Limb (tissue), 2 donors: ENCODE results near the gene PIM1.
"Not testable (repeated sequence)": the region's sequence is repeated elsewhere in the genome, so short reads cannot be mapped to it uniquely, and the experiment has no call there.

Source experiments
- DNase-seq, 2 donors: peaks; one replicate each; pipeline ENCODE4 v3.0.0-alpha.2; 2016; ENCODE audit errors: extremely low spot score in 2 of 2

PIM1 gene

DNA sequence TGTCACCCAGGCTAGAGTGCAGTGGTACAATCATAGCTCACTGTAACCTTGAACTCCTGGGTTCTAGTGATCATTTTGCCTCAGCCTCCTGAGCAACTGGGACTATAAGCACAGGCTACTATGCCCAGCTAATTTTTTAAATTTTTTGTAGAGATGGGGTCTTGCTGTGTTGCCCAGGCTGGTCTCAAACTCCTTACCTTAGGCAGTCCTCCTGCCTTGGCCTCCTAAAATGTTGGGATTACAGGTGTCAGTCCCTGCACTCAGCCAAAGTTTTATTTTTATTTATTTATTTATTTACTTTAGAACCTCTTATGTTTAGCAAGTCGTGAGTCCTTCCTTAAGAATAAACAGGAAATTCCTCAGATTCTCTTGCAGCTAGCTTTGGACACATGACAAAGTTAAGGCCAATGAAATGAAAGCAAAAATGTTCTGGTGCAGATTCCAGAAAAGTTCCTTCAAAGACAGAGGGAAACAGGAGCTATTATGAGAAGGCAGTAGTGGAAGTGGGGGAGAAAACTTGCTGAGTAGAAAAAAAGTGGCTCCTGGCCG is 19.1 kb downstream of the PIM1 start:
- no peak for DNase-seq

DNA sequence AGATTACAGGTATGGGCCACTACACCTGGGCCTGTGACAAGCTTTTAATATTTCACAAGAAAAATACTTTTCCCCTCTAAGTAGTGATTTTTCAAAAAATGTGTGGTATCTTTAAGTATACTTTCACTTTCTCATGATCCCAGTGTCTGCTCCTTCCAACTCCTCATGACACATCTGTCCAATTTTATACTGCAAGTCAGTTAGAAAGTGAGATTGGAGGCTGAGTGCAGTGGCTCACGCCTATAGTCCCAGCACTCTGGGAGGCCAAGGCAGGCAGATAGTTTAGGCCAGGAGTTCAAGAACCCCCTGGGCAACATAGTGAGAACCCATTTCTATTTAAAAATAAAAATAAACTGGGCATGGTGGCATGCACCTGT is 20.2 kb downstream of the PIM1 start:
- no peak for DNase-seq

DNA sequence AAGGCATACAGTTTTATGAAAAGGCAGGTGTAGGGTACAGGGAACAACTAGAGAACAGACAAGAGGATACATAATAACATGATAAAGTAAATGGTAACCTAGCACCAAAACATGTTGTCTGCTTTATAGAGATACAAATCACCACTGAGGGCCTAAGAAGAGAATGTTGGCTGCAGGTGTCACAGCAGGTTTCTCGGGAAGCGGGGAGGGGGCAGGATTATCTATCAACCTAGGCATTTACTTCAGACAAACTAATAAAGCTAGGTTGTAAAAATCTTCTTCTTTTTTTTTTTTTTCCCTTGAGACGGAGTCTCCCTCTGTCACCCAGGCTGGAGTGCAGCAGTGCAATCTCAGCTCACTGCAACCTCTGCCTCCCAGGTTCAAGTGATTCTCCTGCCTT is 22.7 kb downstream of the PIM1 start:
- DNase-seq, result no peak

DNA sequence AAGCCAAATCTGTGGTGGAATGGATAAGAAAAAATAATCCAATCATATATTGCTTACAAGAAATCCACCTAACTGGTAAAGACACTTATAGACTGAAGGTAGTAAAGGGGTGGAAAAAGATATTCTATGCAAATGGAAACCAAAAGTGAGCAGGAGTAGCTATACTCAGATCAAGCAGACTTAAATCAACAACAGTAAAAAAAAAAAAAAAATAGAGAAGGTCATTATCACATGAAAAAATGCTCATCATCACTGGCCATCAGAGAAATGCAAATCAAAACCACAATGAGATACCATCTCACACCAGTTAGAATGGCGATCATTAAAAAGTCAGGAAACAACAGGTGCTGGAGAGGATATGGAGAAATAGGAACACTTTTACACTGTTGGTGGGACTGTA is 24.9 kb downstream of the PIM1 start:
- DNase-seq, result not testable (repeated sequence)

DNA sequence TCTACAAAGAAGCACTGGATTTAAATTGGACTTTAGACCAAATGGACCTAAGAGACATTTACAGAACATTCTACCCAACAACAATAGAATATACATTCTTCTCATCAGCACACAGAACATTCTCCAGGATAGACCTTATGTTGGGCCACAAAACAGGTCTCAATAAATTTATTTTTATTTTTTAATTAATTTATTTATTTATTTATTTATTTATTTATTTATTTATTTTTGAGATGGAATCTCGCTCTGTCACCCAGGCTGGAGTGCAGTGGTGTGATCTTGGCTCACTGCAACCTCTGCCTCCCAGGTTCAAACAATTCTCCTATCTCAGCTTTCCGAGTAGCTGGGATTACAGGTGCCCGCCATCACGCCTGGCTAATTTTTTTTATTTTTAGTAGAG is 26.5 kb downstream of the PIM1 start:
- DNase-seq, result not testable (repeated sequence)

DNA sequence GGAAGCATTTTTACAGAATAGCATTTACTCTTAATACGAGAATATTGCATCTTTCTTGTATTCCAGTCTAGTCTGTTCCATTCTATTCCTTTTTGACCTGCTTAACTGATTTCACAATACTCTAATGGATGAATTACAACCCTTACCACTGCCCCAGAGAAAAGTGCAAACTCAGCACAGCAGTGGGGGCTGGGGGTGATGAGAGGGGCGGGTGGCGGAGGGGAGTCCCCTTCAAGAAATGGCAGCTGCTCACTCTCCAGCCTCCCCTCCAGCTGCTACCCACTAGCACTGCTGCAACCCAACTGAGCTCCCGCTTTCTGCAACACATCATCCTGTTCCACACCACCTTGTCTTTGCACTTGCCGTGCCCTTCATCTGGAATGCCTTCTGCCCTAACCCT is 30.1 kb downstream of the PIM1 start:
- no peak for DNase-seq

DNA sequence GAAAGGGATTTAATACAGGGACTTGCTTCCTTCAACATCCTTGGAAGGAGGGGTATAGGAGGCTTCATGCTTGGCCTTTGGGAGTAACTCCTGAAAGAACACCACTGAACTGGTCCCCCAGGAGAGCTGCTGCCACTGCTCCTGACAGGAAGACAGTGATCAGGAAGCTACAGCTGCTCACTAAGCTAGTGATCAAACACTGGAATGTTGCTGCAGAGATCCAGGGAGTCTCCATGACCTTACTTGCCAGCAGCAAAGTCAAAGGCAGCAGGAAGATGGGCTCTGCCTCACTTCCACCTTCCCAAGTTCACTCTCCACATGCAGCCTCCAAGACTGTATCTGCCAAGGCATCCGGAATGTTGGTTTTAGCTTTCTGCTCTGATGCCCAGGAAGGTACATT is 31.8 kb downstream of the PIM1 start:
- no peak for DNase-seq

DNA sequence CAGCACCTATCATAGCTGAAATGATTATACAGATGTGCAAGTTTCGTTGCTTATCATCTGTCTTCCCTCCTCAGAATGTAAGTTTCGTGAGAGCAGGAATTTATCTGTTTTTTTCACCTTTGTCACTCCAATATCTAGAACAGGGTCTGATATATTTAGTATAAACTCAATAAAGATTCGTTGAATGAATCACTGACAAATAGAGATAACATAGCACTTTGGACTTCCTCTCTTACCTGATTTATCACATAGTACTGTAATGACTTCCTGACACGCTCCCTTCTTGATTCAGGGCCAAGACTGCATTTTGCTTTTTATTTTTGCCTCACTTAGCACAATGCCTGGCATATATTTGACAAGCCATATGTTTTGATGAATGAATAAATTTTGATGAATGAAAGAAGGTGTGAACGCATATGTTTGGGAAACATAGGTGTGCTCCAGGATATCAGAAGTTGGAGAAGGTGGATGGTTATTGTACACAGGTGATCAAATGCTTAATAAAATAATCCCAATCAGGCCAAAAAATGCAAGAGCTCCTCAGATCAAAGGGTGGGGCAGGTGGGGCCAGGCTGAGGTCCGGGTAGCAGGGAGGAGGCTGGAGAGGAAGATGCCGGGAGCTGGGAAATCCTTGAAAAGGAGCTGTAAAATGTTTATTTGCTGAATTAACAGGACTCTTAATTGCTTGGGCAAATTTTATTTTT is 33.0 kb downstream of the PIM1 start:
- no peak for DNase-seq

DNA sequence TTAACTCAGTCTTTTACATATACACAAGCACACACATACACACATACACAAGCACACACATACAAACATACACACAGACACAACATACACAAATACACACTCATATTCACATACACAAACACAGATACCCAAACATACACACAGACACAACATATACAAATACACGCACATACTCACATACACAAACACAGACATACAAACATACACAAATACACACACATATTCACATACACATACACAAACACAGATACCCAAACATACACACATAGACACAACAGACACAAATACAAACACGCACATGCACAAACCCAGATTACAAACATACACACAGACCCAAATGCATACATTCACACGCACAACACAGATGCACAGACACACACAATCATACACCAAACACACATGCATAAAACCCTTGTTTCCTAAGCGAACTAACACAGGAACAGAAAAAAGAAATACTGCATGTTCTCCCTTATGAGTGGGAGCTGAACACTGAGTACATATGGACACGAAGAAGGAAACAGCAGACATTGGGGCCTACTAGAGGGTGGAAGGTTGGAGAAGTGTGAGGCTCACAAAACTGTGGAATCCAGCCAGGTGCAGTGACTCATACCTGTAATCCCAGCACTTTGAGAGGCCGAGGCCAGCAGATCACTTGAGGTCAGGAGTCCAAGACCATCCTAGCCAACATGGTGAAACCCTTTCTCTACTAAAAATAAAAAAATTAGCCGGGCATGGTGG is 34.2 kb downstream of the PIM1 start:
- DNase-seq, result no peak

DNA sequence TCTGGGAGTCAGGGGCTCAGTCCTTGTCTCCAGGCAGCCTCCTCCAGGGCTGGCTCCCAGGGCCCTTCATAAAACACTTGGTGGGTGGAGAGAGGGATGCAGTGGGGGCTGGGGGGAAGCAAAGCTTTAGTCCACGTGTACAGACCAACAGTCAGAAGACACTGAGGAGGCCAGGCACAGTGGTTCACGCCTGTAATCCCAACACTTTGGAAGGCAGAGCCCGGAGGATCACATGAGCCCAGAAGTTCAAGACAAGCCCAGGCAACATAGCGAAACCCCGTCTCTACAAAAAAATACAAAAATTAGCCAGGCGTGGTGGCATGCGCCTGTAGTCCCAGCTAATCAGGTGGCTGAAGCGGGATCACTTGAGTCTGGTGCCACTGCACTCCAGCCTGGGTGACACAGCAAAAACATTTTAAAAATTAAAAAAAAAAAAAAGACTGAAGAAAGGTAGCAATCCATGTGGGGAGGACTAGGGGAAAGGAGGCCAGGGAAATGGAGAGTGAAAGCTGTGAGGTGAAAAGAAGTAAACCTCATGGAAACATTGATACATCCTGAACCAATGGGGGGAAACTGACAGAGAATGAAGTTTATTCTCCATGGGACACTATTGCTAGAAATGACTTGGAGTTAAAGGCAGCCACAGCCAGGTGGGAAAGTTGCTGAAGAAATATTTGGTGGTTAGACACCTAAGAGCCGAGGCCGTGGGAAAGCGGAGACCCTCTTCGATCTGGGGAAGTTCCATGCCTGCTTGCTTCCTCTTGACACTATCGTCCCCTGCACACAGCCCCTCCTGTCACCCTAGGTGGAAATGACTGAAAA is 35.4 kb downstream of the PIM1 start:
- DNase-seq, result no peak

DNA sequence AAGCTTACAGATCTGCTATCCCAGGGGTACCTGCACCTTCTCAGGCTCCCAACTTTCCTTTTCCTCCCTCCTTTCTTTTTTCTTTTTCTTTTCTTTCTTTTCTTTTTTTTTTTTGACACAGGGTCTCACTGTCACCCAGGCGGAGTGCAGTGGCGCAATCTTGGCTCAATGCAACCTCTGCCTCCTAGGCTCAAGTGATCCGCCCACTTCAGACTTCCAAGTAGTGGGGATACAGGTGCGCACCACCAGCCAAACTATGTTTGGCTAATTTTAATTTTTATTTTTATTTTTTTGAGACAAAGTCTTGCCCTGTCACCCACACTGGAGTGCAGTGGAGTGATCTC is 36.0 kb downstream of the PIM1 start:
- DNase-seq, result no peak

DNA sequence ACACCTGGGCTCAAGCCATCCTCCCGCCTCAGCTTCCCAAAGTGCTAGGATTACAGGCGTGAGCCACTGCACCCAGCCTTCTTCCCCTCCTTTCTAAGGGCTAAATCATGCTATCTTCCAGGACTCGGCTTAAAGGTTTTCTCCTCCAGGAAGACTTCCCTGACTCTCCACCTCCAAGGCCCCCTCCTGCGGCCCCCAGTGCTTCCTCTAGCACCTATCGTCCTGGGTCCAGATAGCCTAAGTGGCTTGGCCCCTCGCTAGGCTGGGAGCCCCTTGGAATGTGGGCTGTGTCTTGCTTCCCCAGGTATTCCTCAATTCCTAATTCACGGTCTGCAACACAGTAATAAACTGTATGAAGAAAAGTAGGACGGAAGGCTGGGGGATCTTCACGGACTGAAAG is 36.7 kb downstream of the PIM1 start:
- no peak for DNase-seq

DNA sequence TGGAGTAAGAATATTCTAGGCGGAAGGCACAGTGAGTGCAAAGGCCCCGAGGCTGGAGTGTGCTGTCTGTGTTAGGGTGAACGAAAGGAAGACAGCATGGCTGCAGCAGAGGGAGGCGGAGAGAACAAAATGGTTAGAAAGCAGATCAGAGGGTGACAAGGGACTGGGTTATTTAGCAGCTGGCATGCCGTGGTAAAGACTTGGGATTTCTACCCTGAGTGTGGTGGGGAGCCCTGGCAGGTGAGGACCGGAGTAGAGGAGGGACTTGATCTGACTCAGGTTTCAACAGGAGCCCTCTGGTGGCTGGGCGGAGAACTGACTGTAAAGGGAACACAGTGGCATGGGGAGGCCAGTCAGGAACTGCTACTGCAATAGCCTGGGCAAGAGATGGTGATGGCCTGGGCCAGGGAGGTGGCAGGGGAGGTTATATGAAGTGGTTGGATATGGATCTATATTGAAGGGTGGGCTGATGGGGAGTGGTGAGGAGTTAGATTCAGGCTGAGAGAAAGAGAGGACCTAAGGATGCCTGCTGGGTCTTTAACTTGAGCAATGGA is 38.0 kb downstream of the PIM1 start:
- DNase-seq, result peak in 1 of 2 donors; percentile 67

DNA sequence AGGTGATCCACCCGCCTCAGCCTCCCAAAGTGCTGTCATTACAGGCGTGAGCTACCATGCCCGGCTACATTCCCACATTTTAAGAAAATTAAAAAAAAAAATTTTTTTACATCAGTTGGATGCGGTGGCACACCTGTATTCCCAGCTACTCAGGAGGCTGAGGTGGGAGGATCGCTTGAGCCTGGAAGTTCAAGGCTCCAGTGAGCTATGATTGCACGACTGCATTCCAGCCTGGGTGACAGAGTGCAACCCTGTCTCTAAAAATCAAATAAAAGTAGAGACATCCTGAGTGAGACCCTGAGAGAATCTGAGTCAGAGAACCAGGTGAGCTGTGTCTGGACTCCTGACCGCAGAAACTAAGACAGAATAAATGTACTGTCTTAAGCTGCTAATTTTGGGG is 38.8 kb downstream of the PIM1 start:
- DNase-seq, result no peak

DNA sequence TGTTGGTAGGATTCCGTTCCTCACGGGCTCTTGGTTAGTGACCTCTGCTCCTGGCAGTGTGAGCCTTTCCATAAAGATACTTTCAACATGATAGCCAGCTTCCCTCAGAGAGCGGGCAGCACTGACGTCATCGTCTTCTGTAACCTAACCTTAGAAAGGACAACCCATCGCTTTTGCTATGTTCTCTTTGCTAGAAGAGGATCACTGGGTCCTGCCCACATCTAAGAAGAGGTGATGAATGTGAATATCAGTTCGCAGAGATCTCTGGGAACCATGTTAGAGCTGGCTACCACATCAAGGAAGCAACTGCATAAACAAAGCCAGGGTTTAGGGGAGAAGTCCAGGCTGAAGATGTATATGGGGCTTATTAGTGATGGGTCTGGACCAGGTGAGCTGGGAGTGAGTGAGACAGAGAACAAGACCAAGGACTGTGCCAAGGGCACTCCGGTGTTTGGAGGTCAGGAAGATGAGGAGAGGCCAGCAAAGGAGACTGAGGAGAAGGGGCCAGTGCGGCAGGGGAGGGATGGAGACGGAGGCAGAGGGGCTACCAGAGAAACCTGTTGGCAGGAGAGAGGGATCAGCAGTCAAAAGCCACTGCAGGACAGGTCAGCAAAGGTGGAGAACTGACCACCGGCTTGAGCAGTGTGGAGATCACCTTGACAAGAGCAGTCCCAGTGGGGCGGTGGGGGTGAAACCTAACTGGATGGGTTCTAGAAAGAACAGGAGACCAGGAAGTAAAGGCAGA is 39.7 kb downstream of the PIM1 start:
- no peak for DNase-seq

DNA sequence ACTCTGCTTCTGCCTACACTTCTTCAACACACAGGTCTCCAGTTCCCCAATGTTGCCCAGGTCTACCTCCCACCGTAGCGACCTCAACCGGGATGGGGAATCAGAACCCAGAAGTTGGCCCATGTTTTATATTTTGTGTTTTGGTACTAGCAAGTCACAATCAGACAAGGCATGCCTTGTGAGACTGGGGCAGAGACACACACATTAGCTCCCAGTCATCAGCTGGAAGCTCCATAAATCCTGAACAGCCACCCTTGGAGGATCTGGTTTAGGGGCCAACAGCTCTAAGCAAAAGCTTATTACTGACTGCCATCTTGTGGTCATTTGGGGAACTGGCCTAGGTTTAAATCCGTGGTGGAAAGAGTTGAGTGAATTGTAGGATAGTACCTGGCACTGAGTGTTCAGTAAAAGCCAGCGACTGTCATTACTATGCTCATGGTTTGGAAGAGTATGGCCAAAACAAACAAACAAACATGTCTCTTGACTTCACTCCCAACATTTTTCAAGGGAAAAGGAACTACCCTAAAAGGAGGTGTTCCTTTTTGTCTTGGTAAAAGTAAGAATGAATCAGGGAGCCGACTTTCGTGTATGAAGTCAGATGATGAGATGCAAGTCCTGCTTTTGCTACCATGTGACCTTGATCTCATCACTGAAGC is 40.5 kb downstream of the PIM1 start:
- peak; percentile 85 to 88 for DNase-seq

DNA sequence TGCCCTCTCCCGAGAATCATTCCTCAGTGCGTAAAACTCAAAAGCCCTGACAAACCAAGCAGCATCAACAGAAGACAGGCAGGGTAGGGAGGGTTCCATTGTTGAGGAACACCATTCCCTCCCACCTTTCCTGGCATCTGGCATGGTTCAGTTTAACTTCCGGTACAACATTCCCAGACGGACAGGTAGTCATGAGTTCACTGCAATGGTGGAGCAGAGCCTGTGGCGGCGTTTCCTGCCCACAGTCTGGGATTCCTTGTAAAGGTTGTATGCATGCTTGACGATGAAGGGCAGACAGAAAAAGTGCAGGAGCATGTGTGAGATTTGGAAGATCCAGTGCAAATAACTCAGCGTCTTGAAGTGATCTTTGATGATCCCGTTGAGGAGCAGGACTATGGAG is 42.3 kb downstream of the PIM1 start:
- no peak for DNase-seq

DNA sequence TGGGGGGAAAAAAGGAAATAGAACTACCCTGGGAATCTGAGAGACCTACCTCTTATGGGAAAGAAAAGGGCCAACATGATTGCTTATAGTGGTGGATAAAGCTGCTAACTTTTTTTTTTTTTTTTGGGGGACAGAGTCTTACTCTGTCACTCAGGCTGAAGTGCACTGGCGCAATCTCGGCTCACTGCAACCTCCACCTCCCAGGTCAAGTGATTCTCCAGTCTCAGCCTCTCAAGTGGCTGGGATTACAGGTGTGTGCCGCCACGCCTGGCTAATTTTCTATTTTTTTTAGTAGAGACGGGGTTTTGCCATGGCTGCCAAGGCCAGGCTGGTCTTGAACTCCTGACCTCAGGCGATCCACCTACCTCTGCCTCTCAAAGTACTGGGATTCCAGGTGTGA is 48.1 kb downstream of the PIM1 start:
- DNase-seq, result no peak

DNA sequence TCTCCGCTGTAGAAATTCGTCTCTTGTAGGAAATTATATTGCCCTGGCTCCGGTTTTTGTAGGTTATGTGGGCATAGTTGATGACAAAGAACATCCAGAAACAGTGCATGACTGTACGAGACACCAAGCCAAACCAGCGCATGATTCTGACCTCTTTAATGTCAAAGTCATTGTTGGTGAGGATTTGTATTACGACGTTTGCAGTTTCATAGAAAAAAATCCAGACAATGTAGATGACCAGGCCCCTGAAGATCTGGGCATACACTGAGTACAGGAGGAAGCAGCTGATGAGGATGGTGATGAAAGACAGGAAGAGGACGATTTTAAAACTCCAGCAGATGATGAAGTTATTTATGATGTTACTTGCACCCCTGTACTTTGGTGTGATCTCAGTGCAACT is 48.6 kb downstream of the PIM1 start:
- DNase-seq, result no peak

DNA sequence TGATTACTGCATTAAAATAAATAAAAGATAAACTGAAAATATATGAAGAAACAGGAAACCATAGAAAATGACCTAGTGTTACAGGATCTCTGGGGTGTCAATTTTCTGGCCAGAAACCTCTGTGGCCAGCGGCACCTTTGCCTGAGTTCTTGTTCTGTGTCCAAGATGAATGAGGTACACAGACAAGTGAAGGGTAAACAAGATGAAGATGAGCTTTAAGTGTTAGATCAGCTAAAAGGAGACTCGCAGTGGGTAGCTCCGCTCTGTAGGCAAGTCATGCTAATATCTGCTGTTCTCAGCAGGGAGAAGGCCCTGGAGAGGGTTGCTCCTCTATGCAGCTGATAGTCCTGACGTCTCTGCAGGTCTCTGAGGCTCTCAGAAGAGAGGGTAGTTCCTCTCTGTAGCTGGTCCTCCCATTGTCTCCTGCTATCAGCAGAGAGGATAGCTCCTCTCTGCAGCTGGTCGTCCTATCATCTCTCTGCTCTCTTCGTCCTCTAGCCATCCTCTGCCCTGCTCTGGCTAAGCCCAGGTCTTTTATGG is 51.7 kb downstream of the PIM1 start:
- no peak for DNase-seq
